GM12878 (cell line): ENCODE results near the gene SPAG6. TPM values are rescaled to one million over a fixed set of nuclear protein-coding genes. Genes with fewer than 3 reads are reported as not detected.

Experiments used
- ATAC-seq: fragments of 200-7000 bp; cut with Tn5 transposase; 3 replicates; pipeline ENCODE4 v1.9.1; 2020; ENCODE audit warnings: mild to moderate bottlenecking, moderate library complexity
- BruUV-seq: library from RNA; stranded (reverse); fragments of 400-500 nt; replicated peaks from 2 replicates; lab custom pipeline; 2021; lab: Mats Ljungman, UMichigan
- CTCF ChIA-PET: fragments of 300-600 bp; sonication (Branson Sonifier 250); formaldehyde crosslinking; extraction: SDS; loops from one replicate; lab custom pipeline; 2021; ENCODE audit warnings: inconsistent platforms; lab: Yijun Ruan, JAX
- POLR2A ChIA-PET: fragments of 350-600 bp; formaldehyde crosslinking; extraction: SDS; loops from one replicate; lab custom pipeline; 2021; ENCODE audit warnings: inconsistent platforms; lab: Charles Lee
- RAD21 ChIA-PET: fragments of 300-600 bp; sonication (Branson Sonifier 250); formaldehyde crosslinking; loops from one replicate; lab custom pipeline; 2023; ENCODE audit warnings: antibody characterized with exemption; ENCODE audit not compliant: unreplicated experiment; lab: Charles Lee
- SMC1A ChIA-PET: fragments of 300-600 bp; sonication (Branson Sonifier 250); formaldehyde crosslinking; loops from one replicate; lab custom pipeline; 2023; ENCODE audit not compliant: unreplicated experiment, uncharacterized antibody; lab: Charles Lee
- DNase-seq: peaks from one replicate; pipeline ENCODE4 v3.0.0-alpha.2; 2011; ENCODE audit warnings: low read depth, low spot score
- FAIRE-seq: peaks from 3 replicates; lab custom pipeline; 2011; peaks lifted over from hg19 to GRCh38; lab: Jason Lieb, UNC
- H2AFZ ChIP-seq: 2 replicates; pipeline ENCODE4 v1.6.0; 2011; ENCODE audit warnings: low read depth, low read length, control low read depth; ENCODE audit not compliant: control insufficient read depth
- H3K27ac ChIP-seq: 2 replicates; pipeline ENCODE4 v1.5.1; 2011; ENCODE audit warnings: control low read depth; ENCODE audit not compliant: control insufficient read depth, insufficient read depth
- H3K27me3 ChIP-seq, 2 experiments: replicated peaks in 1 of 2; 2 replicates each; pipeline versions ENCODE4 v1.6.0 to v1.6.1; 2011; ENCODE audit warnings: low read length in 1 of 2; ENCODE audit not compliant: control insufficient read depth in 2 of 2, insufficient read depth in 2 of 2
- H3K36me3 ChIP-seq, 2 experiments: 2 replicates each; pipeline ENCODE4 v1.5.1; 2011; ENCODE audit warnings: low read length in 1 of 2; ENCODE audit not compliant: control insufficient read depth in 2 of 2, insufficient read depth in 2 of 2
- H3K4me1 ChIP-seq: 2 replicates; pipeline ENCODE4 v1.6.1; 2011; ENCODE audit warnings: mild to moderate bottlenecking, low read length, moderate library complexity, mixed read lengths; ENCODE audit not compliant: control insufficient read depth, insufficient read depth
- H3K4me2 ChIP-seq: 2 replicates; pipeline ENCODE4 v1.6.0; 2011; ENCODE audit warnings: control low read depth; ENCODE audit not compliant: control insufficient read depth, insufficient read depth
- H3K4me3 ChIP-seq: fragments of 200-600 bp; sonication (generic); 2 replicates; pipeline ENCODE4 v1.5.1; 2016
- H3K79me2 ChIP-seq: 2 replicates; pipeline ENCODE4 v1.6.0; 2011; ENCODE audit warnings: low read length; ENCODE audit not compliant: control insufficient read depth, insufficient read depth
- H3K9ac ChIP-seq: 2 replicates; pipeline ENCODE4 v1.8.0; 2011; ENCODE audit warnings: low read length, control low read depth, mixed read lengths; ENCODE audit not compliant: control insufficient read depth, insufficient read depth
- H3K9me3 ChIP-seq: replicated peaks from 3 replicates; pipeline ENCODE4 v1.5.1; 2011; ENCODE audit warnings: mild to moderate bottlenecking, low read length; ENCODE audit not compliant: control insufficient read depth, insufficient read depth
- H4K20me1 ChIP-seq: 2 replicates; pipeline ENCODE4 v1.6.0; 2011; ENCODE audit not compliant: control insufficient read depth, insufficient read depth
- ATF7 ChIP-seq: fragments of 450-650 bp; IDR thresholded peaks from 2 replicates; pipeline ENCODE4 v1.6.1; 2016; ENCODE audit warnings: low read depth, mild to moderate bottlenecking
- CBX3 ChIP-seq: fragments of 200-600 bp; sonication (generic); IDR thresholded peaks from 2 replicates; pipeline ENCODE4 v1.6.1; 2016; ENCODE audit warnings: low read depth, borderline replicate concordance
- KLF5 ChIP-seq: fragments of 450-650 bp; IDR thresholded peaks from 2 replicates; pipeline ENCODE4 v1.6.1; 2014; ENCODE audit warnings: mild to moderate bottlenecking; ENCODE audit not compliant: partially characterized antibody
- MEF2B ChIP-seq: fragments of 450-650 bp; IDR thresholded peaks from 2 replicates; pipeline ENCODE4 v1.6.1; 2018; ENCODE audit warnings: mild to moderate bottlenecking, moderate library complexity; ENCODE audit not compliant: partially characterized antibody, poor library complexity, severe bottlenecking
- NFYA ChIP-seq: IDR thresholded peaks from 2 replicates; pipeline ENCODE4 v1.6.1; 2011; ENCODE audit warnings: low read depth, mild to moderate bottlenecking, low read length, improper control_type of control experiment, borderline replicate concordance
- PBX3 ChIP-seq: IDR thresholded peaks from 2 replicates; pipeline ENCODE4 v1.6.1; 2011; ENCODE audit warnings: mild to moderate bottlenecking, low read depth, low read length, moderate library complexity; ENCODE audit not compliant: insufficient replicate concordance
- SRF ChIP-seq, 2 experiments: IDR thresholded peaks; 2 replicates each; pipeline ENCODE4 v1.6.1; 2011; ENCODE audit warnings: low read depth in 2 of 2, low read length in 2 of 2, mild to moderate bottlenecking in 1 of 2, moderate library complexity in 1 of 2
- TBL1XR1 ChIP-seq: IDR thresholded peaks from 2 replicates; pipeline ENCODE4 v1.6.1; 2012; ENCODE audit warnings: low read depth, low read length, improper control_type of control experiment
- WGBS: methylation state at CpG from one replicate; pipeline ENCODE4 v1.1.6; 2016; ENCODE audit warnings: low lambda C conversion rate; ENCODE audit not compliant: insufficient replicate concordance, insufficient coverage; ENCODE audit errors: missing lambda C conversion rate; 5-methylcytosine and 5-hydroxymethylcytosine counted together
- in situ Hi-C: fragments of 300-500 bp; cut with MboI; formaldehyde crosslinking; loops from 9 replicates; pipeline ENCODE4 v1.14.3; 2018; ENCODE audit warnings: mixed read lengths
- intact Hi-C: fragments of 100-400 bp; cut with micrococcal nuclease; formaldehyde crosslinking; loops from one replicate; pipeline ENCODE4 v1.14.2; 2022; ENCODE audit not compliant: unreplicated experiment
- polyA plus RNA-seq, 11 experiments: library from polyadenylated mRNA; depleted of rRNA in 4 of 11; unstranded in 6 of 11; stranded (reverse) in 5 of 11; fragments of >200 nt; fragmentation: Nextera tagmentation in 4 of 11; fragmentation: Illumina TruSeq in 1 of 11; extraction: Ambion mirVana in 4 of 11; extraction: Trizol in 1 of 11; gene quantifications; 1 replicate in 1 of 11; 2 replicates in 10 of 11; pipeline versions ENCODE4 v1.2.1 to v1.2.3, GENCODE V29; 2011 to 2016; ENCODE audit warnings: inconsistent platforms in 2 of 11, missing spikeins in 2 of 11, low read depth in 1 of 11
- total RNA-seq, 4 experiments: library from RNA; depleted of rRNA in 3 of 4; stranded (reverse); fragments of >200 nt in 3 of 4; fragmentation: Illumina TruSeq in 1 of 4; extraction: Trizol in 1 of 4; gene quantifications; 2 replicates each; pipeline versions ENCODE4 v1.2.1 to v1.2.3, GENCODE V29; 2013 to 2021
- TF ChIP-seq, protein P1 (sequence below): fragments of 450-650 bp; IDR thresholded peaks from 2 replicates; pipeline ENCODE4 v1.6.1; 2017; ENCODE audit warnings: low read depth, mild to moderate bottlenecking, moderate library complexity
- TF ChIP-seq, protein P2 (sequence below): IDR thresholded peaks from 2 replicates; pipeline ENCODE4 v1.6.1; 2011; ENCODE audit warnings: low read depth, low read length, improper control_type of control experiment, borderline replicate concordance

Gene SPAG6
- total and polyA plus RNA-seq, 10 of the 15 experiments (the other 5 are each of a cell fraction or from before 2014, with no cell fraction given): 0.13 to 0.99 (median 0.40) TPM; not detected in 1

GRCh38 chr10:22436526-22436892, 91.2 kb downstream of the SPAG6 start:
- under 1% methylated on average over 35 of the region's 35 CpGs for WGBS
- Histone ChIP-seq H3K9ac (peak overlapping the region; percentile 88), H3K79me2 (peaks cover 2% of the 10 kb centered on the region), H4K20me1 (no peaks in the 10 kb centered on the region), H3K27ac (peak overlapping the region; percentile 45), H3K4me2 (peak overlapping the region; percentile 77), H3K4me1 (peaks cover 10% of the 10 kb centered on the region), H3K4me3 (peak overlapping the region; percentile 71), H2AFZ (peak overlapping the region; percentile 97), H3K9me3 (no peaks in the 10 kb centered on the region), H3K36me3 (no peaks in the 10 kb centered on the region), H3K27me3 (no peaks in the 10 kb centered on the region)
- BruUV-seq: TSS peak; percentile 81
- in situ Hi-C loops: loop anchor here (10.0 kb wide), 1 partner anchor 432 kb away; the partner anchor contains the start of gene DNAJC1
- RAD21 ChIA-PET: interaction anchor here (1.7 to 2.2 kb wide), 2 partner anchors 47 to 120 kb away, joined by 3 to 5 read pairs; partner anchors contain the start of gene COMMD3
- CTCF ChIA-PET: no interaction called here
- SMC1A ChIA-PET: interaction anchor here (0.5 to 1.3 kb wide), 2 partner anchors 118 to 451 kb away, joined by 3 read pairs; no protein-coding TSS in a partner anchor
- DNase-seq: no peak
- no peak for ATAC-seq
- FAIRE-seq: no peak
- TF ChIP-seq MEF2B: peak; percentile 34
- TF ChIP-seq ATF7: no peak
- POLR2A ChIA-PET: interaction anchor here (0.7 kb wide), 1 partner anchor 433 kb away, joined by 3 read pairs; no protein-coding TSS in a partner anchor
- intact Hi-C loops: loop anchor here (1.0 to 10.0 kb wide), 5 partner anchors 8 to 551 kb away; partner anchors contain the start of genes COMMD3 and DNAJC1

DNA sequence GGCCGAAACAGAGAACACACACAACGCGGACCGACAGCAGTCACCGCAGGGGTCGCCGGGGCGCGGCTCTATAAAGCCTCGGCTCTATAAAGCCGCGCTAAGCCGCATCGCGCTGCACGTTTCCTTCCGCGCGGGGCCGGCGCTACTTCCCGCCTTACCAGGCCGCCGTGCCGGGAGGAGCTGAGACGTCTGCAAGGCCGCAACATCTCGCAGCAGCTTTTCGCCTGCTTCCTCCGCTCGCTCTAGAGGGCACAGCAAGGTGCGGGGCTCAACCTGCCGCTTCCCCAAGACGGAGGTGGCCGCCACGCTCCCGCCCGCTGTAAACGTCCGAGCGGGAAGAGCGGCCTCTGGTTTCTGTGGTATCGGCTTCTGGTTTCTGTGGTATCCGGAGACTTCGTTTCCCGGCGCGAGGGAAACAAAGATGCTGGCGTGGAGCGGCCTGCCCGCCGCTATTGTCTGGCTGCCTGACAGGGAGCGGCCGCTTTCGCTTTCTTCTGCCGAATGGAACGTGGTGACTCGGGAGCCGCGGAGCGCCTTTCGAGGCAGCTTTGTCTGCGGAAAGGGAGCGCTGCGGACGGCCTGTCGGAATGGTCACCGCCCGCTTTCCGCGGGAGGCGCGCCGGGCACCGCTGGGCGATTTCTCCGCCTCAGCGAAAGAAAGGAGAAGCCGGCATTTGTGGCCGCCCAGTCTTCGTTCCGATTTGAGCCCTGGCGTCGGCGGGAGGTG, 91.8 kb downstream of the SPAG6 start:
- Histone ChIP-seq H3K79me2 (peaks cover 2% of the 10 kb centered on the region), H3K27ac (peak overlapping the region; percentile 45), H3K4me2 (peak overlapping the region; percentile 77), H3K9me3 (no peaks in the 10 kb centered on the region), H3K36me3 (no peaks in the 10 kb centered on the region), H3K4me1 (peaks cover 10% of the 10 kb centered on the region), H2AFZ (peak overlapping the region; percentile 97), H3K9ac (peak overlapping the region; percentile 88), H3K27me3 (no peaks in the 10 kb centered on the region; a peak in 1 of 4 replicates), H3K4me3 (peak overlapping the region; percentile 71), H4K20me1 (no peaks in the 10 kb centered on the region)
- in situ Hi-C loops (loop anchor here (10.0 kb wide), 1 partner anchor 432 kb away; the partner anchor contains the start of gene DNAJC1), intact Hi-C loops (loop anchor here (1.0 to 10.0 kb wide), 6 partner anchors 7 to 550 kb away; partner anchors contain the start of genes COMMD3 and DNAJC1)
- ATAC-seq (peak; percentile 88), DNase-seq (peak; percentile 36), FAIRE-seq (peak; percentile 41)
- ChIA-PET RAD21 (interaction anchor here (1.7 to 2.2 kb wide), 2 partner anchors 46 to 121 kb away, joined by 3 to 5 read pairs; partner anchors contain the start of gene COMMD3), SMC1A (interaction anchor here (0.5 to 1.3 kb wide), 3 partner anchors 8 to 450 kb away, joined by 3 read pairs; no protein-coding TSS in a partner anchor), POLR2A (interaction anchor here (0.7 kb wide), 1 partner anchor 434 kb away, joined by 3 read pairs; no protein-coding TSS in a partner anchor), CTCF (interaction anchor here (1.1 kb wide), 1 partner anchor 443 kb away, joined by 3 read pairs; no protein-coding TSS in a partner anchor)
- BruUV-seq: no TSS peak
- 1% methylated on average over 85 of the region's 85 CpGs for WGBS
- TF ChIP-seq TBL1XR1 (no peak), CBX3 (no peak), PBX3 (peak; percentile 72), NFYA (no peak), KLF5 (peak; percentile 44), SRF (IDR thresholded peaks at IDR 0.05; ENCODE audit: low read depth in 2 of 2, low read length in 2 of 2) (no peak)
- TF ChIP-seq, protein P1, sequence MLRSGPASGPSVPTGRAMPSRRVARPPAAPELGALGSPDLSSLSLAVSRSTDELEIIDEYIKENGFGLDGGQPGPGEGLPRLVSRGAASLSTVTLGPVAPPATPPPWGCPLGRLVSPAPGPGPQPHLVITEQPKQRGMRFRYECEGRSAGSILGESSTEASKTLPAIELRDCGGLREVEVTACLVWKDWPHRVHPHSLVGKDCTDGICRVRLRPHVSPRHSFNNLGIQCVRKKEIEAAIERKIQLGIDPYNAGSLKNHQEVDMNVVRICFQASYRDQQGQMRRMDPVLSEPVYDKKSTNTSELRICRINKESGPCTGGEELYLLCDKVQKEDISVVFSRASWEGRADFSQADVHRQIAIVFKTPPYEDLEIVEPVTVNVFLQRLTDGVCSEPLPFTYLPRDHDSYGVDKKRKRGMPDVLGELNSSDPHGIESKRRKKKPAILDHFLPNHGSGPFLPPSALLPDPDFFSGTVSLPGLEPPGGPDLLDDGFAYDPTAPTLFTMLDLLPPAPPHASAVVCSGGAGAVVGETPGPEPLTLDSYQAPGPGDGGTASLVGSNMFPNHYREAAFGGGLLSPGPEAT: no peak
- TF ChIP-seq, protein P2, sequence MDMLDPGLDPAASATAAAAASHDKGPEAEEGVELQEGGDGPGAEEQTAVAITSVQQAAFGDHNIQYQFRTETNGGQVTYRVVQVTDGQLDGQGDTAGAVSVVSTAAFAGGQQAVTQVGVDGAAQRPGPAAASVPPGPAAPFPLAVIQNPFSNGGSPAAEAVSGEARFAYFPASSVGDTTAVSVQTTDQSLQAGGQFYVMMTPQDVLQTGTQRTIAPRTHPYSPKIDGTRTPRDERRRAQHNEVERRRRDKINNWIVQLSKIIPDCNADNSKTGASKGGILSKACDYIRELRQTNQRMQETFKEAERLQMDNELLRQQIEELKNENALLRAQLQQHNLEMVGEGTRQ: no peak
